Tibial nerve (tissue), 4 donors: ENCODE measurements around the gene SETD1A. TPM values are rescaled to one million over a fixed set of nuclear protein-coding genes. Genes with fewer than 3 reads are reported as not detected.

Experiments used
- DNase-seq, 2 donors: peaks; one replicate each; pipeline ENCODE4 v3.0.0-alpha.2; 2019; ENCODE audit warnings: low spot score in 2 of 2
- H3K27ac ChIP-seq, 4 donors: fragments of 200-600 bp; sonication (generic) in 3 of 4; one replicate each; pipeline ENCODE4 v1.5.1; 2017 to 2019; ENCODE audit warnings: mild to moderate bottlenecking in 1 of 4
- H3K27me3 ChIP-seq, 2 donors: fragments of 200-600 bp; sonication (generic) in 1 of 2; one replicate each; pipeline versions ENCODE4 v1.5.1 to v1.6.0; 2017 to 2019
- H3K36me3 ChIP-seq, 3 donors: fragments of 200-600 bp; sonication (generic); one replicate each; pipeline ENCODE4 v1.5.1; 2018 to 2019
- H3K4me1 ChIP-seq, 4 donors: fragments of 200-600 bp; sonication (generic) in 3 of 4; one replicate each; pipeline ENCODE4 v1.5.1; 2017 to 2019
- H3K4me3 ChIP-seq, 4 donors: fragments of 200-600 bp; sonication (generic) in 3 of 4; one replicate each; pipeline ENCODE4 v1.5.1; 2017 to 2019; ENCODE audit warnings: mild to moderate bottlenecking in 1 of 4, moderate library complexity in 1 of 4
- H3K9me3 ChIP-seq, 4 donors: fragments of 200-600 bp; sonication (generic) in 3 of 4; one replicate each; pipeline ENCODE4 v1.5.1; 2017 to 2019
- CTCF ChIP-seq, 5 experiments: fragments of 200-600 bp in 3 of 5; fragments of 450-650 bp in 2 of 5; sonication (generic) in 3 of 5; IDR thresholded peaks; one replicate each; pipeline ENCODE4 v1.5.1; 2016 to 2019; ENCODE audit warnings: antibody characterized with exemption in 5 of 5, mild to moderate bottlenecking in 3 of 5, moderate library complexity in 2 of 5
- EP300 ChIP-seq, 2 donors: sonication (generic); formaldehyde crosslinking; IDR thresholded peaks; one replicate each; pipeline ENCODE4 v1.6.1; 2017; ENCODE audit warnings: antibody characterized with exemption in 2 of 2, mild to moderate bottlenecking in 1 of 2
- POLR2A ChIP-seq, 2 donors: fragments of 450-650 bp; IDR thresholded peaks; one replicate each; pipeline ENCODE4 v1.6.1; 2017; ENCODE audit warnings: antibody characterized with exemption in 2 of 2, mild to moderate bottlenecking in 2 of 2, moderate library complexity in 2 of 2
- WGBS, 2 donors: methylation state at CpG; one replicate each; pipeline ENCODE4 v1.1.5; 2018; 5-methylcytosine and 5-hydroxymethylcytosine counted together
- total RNA-seq, 4 donors: library from RNA; depleted of rRNA; stranded (reverse); fragments of >200 nt; gene quantifications; one replicate each; pipeline ENCODE4 v1.1.0, GENCODE V29; 2016

The SETD1A gene
- total RNA-seq, 4 donors from 2014 or later = 7.9 to 17.1 (median 10.7) TPM

DNA sequence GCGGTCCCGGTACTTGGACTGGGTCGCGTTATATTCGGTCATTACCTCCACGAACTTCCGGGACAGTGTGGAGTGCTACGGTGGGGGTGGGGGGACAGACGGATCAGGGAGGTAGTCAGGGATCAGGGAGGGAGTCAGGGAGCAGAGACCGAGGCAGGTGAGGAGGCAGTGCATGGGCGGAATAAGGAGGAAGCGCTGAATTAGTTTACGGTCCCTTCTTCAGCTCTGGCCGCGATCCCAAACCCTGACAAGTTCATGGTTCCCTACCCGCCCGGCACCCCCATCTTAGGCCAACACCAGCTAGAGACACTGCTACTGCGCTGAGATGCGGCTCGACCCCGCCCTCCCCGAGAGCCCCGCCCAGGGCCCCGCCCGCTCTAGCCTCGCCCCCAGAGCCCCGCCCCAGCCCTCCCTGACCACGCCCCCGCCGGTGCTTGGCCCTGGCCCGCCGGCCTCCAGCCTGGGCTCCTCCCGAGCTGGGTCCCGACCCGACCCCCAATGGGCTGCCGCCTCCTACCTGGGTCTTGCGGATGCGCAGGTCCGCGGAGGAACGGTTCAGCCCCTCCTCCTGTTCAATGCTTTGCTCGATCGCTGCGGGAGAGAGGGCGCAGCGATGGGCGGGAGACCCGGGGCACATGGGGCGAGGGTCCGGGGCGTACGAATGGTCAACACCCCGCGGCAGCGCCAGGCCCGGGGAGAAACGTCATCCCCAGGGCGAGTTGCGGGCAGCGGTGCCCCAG, 39.6 kb downstream of the SETD1A start:
- Histone ChIP-seq H3K9me3 (no peaks in the 10 kb centered on the region), H3K4me1 (peaks cover 0 to 27% (median 7%) of the 10 kb centered on the region in 4 donors), H3K27me3 (no peaks in the 10 kb centered on the region), H3K36me3 (no peaks in the 10 kb centered on the region), H3K4me3 (peak overlapping the region; percentile 35 to 63 (median 60)), H3K27ac (peak overlapping the region; percentile 38 to 89 (median 75))
- WGBS, 2 donors = 3 to 7% methylated on average over 21 to 40 of the region's 60 CpGs
- TF ChIP-seq POLR2A (IDR thresholded peaks at IDR 0.05) = peak in 1 of 2 donors; percentile 42
- TF ChIP-seq CTCF (IDR thresholded peaks at IDR 0.05) = no peak
- TF ChIP-seq EP300 (IDR thresholded peaks at IDR 0.05) = peak in 1 of 2 donors; percentile 55
- peak; percentile 65 to 69 for DNase-seq

DNA sequence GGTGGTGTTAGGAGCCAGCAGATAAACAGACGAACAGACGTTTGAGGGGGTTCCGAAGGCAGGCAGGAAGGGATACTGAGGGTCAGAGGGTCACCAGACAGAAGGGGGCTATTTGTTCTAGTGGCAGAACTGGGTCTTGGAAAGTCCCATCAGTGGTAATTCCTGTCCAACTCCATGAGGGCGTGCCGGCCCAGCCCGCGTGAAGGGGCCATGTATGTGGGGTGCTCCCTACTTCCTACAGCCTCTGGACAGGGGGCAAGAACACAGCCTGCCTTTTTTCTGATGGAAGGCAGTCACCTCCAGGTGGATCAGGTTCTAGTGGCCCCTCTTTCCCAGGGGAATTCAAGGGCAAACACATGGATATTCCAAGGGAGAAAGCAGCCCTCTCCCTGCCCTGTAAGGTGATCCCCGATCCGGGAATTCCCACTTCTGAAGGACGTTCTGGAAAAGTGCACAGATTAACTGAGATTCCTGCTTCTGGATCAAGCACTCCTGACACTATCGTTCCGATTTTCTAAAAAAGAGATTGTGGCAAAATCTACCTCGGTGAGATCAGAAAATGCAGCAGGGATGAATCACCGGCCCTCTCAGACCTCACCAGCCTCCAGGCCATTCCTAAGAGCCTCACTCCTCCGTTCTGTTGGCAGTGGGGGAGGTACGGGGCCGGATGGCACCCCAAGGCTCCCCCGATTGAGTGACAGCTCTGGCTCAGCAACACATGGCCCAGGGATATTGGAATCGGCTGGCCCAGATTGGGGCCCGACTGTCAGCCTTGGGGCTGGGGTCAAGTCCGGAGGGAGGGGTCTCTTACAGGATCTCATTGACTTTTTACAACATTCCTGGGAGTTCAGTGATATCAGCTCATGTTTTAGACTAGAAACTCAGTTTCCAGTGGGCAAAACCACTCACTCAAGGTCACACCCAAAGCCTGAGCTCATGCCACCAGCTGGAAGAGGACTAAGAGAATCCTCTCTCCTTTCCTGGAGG, 40.5 kb downstream of the SETD1A start:
- Histone ChIP-seq H3K27ac (peak overlapping the region; percentile 37 to 89 (median 75)), H3K9me3 (no peaks in the 10 kb centered on the region), H3K36me3 (no peaks in the 10 kb centered on the region), H3K27me3 (no peaks in the 10 kb centered on the region), H3K4me1 (peaks cover 0 to 27% (median 7%) of the 10 kb centered on the region in 4 donors), H3K4me3 (peak overlapping the region; percentile 35 to 63 (median 60))
- TF ChIP-seq EP300 (IDR thresholded peaks at IDR 0.05) (no peak), POLR2A (IDR thresholded peaks at IDR 0.05) (no peak), CTCF (IDR thresholded peaks at IDR 0.05) (no peak)
- DNase-seq = no peak
- 53 to 59% methylated on average over 21 of the region's 21 CpGs for WGBS, 2 donors

DNA sequence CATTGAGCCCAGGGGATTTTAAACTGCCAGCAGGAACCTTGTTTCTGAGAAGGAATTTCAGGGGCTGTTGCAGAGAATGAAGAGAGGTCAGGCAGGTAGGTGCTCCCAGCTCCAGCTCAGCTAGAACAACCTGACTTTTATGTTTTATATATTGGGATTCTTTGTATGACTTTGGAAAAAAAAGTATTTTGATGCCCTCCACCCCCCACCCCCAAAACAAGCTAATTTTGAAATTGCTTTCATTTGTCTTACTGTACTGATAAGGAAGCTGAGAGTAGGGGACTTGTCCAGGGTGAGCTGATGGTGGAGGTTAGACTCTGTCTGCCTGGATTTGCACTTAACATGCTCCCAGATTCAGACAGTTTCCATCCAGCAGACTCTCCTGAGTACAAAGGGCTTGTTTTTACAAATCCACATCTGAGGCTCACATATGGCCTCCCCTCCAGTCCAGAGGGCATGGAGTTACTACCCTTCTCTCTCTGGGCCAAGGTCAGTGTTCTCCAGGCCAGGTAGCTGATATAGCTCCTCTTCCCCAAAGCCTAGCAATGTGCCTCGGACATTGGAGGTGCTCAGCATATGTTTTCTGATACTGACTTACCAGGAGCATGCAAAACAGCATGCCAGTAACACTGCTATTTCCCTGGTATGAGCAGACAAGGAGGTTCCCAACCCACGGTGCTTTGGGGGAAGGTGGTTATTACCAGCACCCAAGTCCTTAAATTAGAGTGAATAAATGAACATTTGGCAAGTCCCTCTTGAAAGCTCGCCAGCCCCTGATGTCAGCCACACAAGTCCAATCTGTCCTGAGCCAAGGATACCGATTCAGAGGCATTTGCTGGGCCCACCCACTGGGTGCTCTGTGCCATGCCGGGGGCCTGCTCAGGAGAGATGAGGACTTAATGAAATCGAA, 41.6 kb downstream of the SETD1A start:
- peaks cover 0 to 27% (median 7%) of the 10 kb centered on the region in 4 donors for H3K4me1 ChIP-seq
- WGBS, 2 donors = 61 to 67% methylated on average over 6 of the region's 6 CpGs
- no peaks in the 10 kb centered on the region for H3K9me3 ChIP-seq
- no peak for TF ChIP-seq CTCF (IDR thresholded peaks at IDR 0.05)
- TF ChIP-seq POLR2A (IDR thresholded peaks at IDR 0.05) = no peak
- TF ChIP-seq EP300 (IDR thresholded peaks at IDR 0.05) = no peak
- DNase-seq = no peak
- no peak overlapping the region for H3K4me3 ChIP-seq
- no peaks in the 10 kb centered on the region for H3K36me3 ChIP-seq
- H3K27me3 ChIP-seq = no peaks in the 10 kb centered on the region
- peak overlapping the region in 2 of 4 donors; percentile 75 to 89 for H3K27ac ChIP-seq

DNA sequence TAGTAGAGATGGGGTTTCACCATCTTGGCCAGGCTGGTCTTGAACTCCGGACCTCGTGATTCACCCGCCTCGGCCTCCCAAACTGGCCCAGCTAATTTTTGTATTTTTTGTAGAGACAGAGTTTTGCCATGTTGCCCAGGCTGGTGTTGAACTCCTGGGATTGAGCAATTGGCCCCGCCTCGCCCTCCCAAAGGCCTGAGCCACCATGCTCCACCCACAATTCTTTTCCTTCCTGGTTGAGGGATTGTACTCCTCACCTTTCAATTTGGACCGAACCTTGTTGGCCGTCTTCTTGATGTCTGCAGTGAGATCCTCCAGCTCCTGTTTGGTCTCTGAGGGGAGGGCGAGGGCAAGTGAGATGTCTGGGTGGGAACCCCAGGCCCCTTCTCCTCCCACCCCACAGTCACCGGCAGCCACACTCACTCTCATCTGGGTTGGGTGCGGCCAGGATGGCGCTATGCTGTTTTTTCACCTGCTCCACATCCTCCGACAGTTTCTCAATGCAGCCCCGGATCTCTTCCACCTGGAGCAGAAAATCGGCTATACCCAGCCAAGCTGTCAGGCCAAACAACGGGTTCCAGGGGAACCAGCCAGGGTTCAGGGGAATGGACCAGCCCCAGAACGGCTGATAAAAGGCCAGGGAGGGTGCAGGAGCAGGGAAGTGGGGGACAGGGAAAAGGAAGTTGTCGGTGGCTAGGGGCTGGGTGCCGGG, 43.3 kb downstream of the SETD1A start:
- 91 to 94% methylated on average over 18 to 19 of the region's 19 CpGs for WGBS, 2 donors
- Histone ChIP-seq H3K36me3 (no peaks in the 10 kb centered on the region), H3K9me3 (no peaks in the 10 kb centered on the region), H3K4me3 (no peak overlapping the region), H3K27ac (no peak overlapping the region), H3K27me3 (no peaks in the 10 kb centered on the region), H3K4me1 (peaks cover 0 to 27% (median 7%) of the 10 kb centered on the region in 4 donors)
- DNase-seq = no peak
- TF ChIP-seq EP300 (IDR thresholded peaks at IDR 0.05) (no peak), CTCF (IDR thresholded peaks at IDR 0.05) (no peak), POLR2A (IDR thresholded peaks at IDR 0.05) (no peak)
